SK-N-MC (cell line): Measurements from ENCODE around the gene TLN1.

Experiments
- EZH2 ChIP-seq: fragments of 200-600 bp; sonication (generic); IDR thresholded peaks from one replicate; pipeline ENCODE4 v1.6.1; 2017; ENCODE audit warnings: antibody characterized with exemption
- POLR2AphosphoS5 ChIP-seq: IDR thresholded peaks from 2 replicates; pipeline ENCODE4 v1.6.1; 2012; ENCODE audit warnings: mild to moderate bottlenecking, low read depth, low read length, borderline replicate concordance

DNA sequence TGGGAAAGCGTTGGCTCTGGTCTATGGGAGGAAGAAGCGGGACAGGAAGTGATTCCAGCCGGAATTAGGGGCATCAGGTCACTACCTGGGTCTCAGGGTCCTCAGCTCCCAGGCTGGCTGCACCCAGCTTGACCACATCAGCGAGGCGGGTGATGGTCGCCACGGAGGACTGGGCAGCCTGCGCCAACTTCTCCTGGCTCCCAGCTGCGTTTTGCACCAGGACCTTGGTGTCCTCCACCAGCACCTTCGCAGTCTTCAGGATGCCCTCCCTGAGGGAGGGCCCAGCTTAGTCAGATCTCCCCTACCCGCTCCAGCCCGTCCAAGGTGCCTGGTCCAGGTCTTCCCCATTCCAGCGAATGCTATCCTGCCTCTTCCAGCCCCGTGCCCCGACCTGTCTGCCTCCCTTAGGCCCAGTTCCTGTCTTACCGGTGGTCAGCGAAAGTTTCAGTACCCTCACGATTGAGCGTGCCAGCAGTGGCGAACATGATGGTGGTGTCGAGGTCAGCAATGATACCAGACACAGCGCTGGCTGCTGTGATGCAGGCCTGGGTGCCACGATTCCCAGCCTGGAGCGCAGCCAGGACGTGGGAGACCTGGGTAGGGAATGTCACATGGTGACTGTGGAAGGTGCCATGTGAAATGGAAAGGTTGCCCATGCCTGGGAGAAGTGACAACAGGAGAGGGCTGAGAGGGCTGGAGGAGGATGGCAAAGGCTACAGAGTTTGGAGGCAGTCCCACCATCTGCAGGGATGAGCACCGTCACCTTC, 27.9 kb downstream of the TLN1 start:
- TF ChIP-seq POLR2AphosphoS5 = no peak
- TF ChIP-seq EZH2 = no peak
